NCI-H1436 (cell line): ENCODE results near the gene OLFML2B.

ENCODE experiments used
- DNase-seq: peaks from one replicate; lab custom pipeline; 2025; lab: John Stamatoyannopoulos, UW

Gene OLFML2B

GRCh38 chr1:162006081-162006480, 17.6 kb downstream of the OLFML2B start:
- no peak for DNase-seq

GRCh38 chr1:162004441-162004950, 19.2 kb downstream of the OLFML2B start:
- DNase-seq, result no peak

- no peak for DNase-seq
Observed at GRCh38 chr1:162003830-162004215, 19.8 kb downstream of the OLFML2B start.

- no peak for DNase-seq
Observed at GRCh38 chr1:162003061-162003829, 20.4 kb downstream of the OLFML2B start.

GRCh38 chr1:162000053-162000420, 23.6 kb downstream of the OLFML2B start:
- DNase-seq, result no peak

- no peak for DNase-seq
Observed at GRCh38 chr1:161999301-162000052, 24.2 kb downstream of the OLFML2B start.

- DNase-seq, result no peak
Observed at GRCh38 chr1:161998811-161999210, 24.9 kb downstream of the OLFML2B start.

- no peak for DNase-seq
Observed at GRCh38 chr1:161997152-161997551, 26.5 kb downstream of the OLFML2B start.

GRCh38 chr1:161994175-161994668, 29.4 kb downstream of the OLFML2B start:
- DNase-seq, result no peak

GRCh38 chr1:161993576-161993975, 30.1 kb downstream of the OLFML2B start:
- DNase-seq, result no peak

- DNase-seq, result no peak
Observed at GRCh38 chr1:161989786-161990185, 33.9 kb downstream of the OLFML2B start.

- no peak for DNase-seq
Observed at GRCh38 chr1:161989108-161989507, 34.6 kb downstream of the OLFML2B start.

GRCh38 chr1:161988413-161988812, 35.3 kb downstream of the OLFML2B start:
- no peak for DNase-seq

GRCh38 chr1:161987872-161988271, 35.8 kb downstream of the OLFML2B start:
- DNase-seq, result no peak

GRCh38 chr1:161987303-161987702, 36.4 kb downstream of the OLFML2B start:
- DNase-seq, result no peak

GRCh38 chr1:161986328-161986727, 37.3 kb downstream of the OLFML2B start:
- no peak for DNase-seq

GRCh38 chr1:161985301-161985822, 38.3 kb downstream of the OLFML2B start:
- no peak for DNase-seq

GRCh38 chr1:161983725-161984124, 39.9 kb downstream of the OLFML2B start:
- no peak for DNase-seq

GRCh38 chr1:161982917-161983316, 40.8 kb downstream of the OLFML2B start:
- DNase-seq, result no peak

- DNase-seq, result no peak
Observed at GRCh38 chr1:161982507-161982895, 41.2 kb downstream of the OLFML2B start.

- no peak for DNase-seq
Observed at GRCh38 chr1:161981735-161982506, 41.7 kb downstream of the OLFML2B start.

- DNase-seq, result no peak
Observed at GRCh38 chr1:161981126-161981525, 42.5 kb downstream of the OLFML2B start.
